GM19372 (cell line): ENCODE data around the gene MSL1.

Experiments used
- ATAC-seq: cut with Tn5 transposase; IDR thresholded peaks from one replicate; pipeline ENCODE4 v1.9.1; 2021; ENCODE audit warnings: mild to moderate bottlenecking, low read depth, moderate library complexity; ENCODE audit not compliant: unreplicated experiment

The MSL1 gene

GRCh38 chr17:40091691-40092397 lies 29.9 kb upstream of the MSL1 start:
- ATAC-seq = no peak

DNA sequence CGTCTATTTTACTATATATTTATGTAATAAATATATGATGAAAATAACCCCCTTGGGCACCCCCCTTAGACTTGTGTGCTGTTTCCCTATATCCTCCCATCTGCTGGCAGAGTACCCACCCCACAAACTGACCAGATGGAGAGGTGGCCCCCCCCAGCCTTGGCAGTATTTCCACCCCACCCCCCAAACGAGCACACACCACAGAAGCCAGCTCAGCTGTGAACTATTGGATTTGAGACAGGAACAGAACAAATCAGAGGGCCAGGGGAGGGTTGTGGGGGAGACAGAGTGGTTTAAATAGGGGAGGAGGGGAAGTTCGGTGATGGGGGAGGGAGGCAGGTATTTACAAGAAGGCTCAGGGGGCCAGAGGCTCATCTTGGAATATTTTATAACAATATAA lies 29.2 kb upstream of the MSL1 start:
- no peak for ATAC-seq

DNA sequence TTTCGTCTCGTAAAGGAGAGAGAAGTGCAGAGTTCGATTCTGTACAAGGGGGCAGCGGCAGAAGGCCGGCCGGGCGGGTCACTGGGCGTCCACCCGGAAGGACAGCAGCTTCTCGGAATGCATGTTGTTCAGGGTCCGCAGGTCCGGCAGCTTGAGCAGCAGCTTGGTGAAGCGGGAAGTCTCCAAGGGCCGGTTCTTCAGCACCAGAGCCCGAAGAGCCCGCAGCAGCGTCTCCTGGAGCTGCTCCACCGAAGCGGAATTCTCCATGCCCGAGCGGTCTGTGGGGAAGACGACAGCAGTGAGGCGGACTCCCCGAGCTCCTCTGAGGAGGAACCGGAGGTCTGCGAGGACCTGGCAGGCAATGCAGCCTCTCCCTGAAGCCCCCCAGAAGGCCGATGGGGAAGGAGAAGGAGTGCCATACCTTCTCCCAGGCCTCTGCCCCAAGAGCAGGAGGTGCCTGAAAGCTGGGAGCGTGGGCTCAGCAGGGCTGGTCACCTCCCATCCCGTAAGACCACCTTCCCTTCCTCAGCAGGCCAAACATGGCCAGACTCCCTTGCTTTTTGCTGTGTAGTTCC lies 28.7 kb upstream of the MSL1 start:
- ATAC-seq = no peak

DNA sequence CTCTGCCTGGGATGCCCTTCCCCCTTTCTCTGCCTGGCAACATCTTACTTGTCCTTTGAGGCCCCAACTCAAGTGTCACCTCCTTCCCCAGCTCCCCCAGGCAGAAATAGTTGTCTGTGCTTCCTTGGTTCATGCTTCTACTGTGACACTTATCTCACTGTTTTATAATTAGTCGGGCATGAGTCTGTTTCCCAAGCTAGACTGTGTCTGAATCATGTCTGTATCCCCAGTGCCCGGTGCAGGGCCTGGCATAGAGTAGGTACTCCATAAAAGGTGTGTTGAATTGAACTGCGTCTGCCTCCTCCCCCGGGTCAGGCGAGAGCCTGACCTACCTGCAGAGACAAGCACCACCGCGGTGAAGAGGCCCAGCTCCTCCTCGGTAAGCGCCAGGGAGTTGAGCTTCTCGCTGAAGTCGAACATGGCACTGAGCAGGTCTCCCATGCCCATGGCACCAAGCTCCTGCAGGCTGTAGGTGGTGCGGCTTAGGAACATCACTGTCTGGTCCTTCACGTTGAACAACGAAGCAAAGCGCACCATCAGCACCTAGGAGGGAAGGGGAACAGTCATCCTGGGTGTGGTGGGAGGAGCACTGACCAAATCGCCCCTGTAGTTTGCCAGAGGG lies 28.1 kb upstream of the MSL1 start:
- no peak for ATAC-seq

GRCh38 chr17:40094874-40095273 lies 26.9 kb upstream of the MSL1 start:
- ATAC-seq = no peak

DNA sequence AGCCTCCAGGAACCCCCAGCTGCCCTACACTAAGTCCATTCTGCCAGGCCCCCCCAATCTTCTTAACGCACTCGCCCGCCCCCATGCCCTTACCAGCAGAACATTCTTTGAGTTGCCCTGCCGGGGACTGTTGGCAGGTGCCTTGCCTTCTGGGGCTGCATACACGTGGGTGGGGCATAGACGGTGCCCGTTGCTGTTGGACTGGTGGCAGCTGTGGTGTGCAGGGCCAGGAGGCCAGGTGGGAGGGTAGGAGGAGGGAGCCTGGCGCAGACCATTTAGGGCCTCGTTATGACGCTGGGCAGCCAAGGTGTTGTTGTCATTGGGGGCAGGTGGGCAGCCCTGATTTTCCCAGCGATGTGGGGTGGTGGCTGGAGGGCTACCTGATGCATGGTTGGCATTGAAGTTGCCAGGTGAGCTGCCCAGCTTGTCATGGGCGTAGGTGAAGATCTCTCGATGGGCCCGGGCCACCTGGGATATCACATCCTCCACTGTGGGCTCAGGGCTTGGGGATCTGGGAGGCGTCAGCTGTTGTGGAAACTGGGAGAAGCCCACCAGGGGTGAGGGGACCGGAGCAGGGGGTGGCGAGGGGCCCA lies 26.3 kb upstream of the MSL1 start:
- ATAC-seq = no peak

DNA sequence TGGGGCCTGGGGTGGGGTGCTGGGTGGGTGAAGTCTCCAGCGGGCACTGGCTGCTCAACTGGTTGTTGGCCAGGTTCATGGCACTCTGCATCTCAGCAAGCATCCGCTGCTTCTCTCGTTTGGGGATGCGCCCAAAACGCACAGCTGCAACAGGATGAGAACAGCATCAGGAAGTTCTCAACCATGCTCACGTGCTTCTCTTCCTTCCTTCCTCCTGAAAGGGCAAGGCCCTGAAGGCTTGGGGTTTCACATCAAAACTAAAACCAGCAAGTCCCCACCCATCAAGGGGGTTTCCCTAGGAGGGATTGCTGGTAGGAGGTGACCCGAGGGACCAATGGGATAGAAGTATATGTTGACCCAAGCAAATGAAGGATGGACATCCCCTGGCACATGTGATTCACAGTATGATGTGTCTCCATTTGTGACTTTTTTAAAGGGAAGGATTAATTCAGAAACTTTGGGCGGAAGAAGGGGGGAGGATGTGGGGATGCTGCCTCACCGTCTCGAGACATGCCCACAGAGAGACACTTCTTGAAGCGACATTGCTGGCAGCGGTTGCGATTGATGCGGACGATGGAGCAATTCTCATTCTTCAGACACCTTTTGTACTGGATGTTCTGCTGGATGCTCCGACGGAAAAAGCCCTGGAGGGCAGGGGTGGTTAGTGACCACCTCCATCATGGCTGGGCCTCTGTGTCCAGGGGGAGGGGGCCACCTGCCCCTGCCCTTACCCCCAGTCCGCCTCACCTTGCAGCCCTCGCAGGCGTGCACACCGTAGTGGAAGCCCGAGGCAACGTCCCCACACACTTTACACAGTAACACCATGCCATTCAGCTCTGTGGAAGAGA lies 25.6 kb upstream of the MSL1 start:
- peak; percentile 39 for ATAC-seq

DNA sequence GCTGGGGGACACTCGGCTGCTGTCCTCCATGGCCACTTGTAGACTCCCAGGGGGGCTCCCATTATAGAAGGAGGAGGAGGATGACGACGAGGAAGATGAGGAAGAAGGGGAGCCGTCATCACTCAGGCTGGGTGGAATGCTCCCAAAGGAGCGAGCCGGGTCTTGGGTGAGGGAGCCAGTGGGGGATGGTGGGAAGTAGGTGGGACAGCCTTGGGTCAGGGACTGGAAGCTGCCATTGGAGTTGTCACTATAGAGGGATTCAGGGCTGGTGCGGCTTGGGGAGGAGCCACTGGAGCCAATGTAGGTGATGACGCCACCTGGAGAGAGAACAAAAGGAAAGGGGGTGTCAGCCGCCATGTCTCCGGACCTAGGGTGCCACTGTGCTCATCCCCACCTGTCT lies 24.7 kb upstream of the MSL1 start:
- no peak for ATAC-seq

DNA sequence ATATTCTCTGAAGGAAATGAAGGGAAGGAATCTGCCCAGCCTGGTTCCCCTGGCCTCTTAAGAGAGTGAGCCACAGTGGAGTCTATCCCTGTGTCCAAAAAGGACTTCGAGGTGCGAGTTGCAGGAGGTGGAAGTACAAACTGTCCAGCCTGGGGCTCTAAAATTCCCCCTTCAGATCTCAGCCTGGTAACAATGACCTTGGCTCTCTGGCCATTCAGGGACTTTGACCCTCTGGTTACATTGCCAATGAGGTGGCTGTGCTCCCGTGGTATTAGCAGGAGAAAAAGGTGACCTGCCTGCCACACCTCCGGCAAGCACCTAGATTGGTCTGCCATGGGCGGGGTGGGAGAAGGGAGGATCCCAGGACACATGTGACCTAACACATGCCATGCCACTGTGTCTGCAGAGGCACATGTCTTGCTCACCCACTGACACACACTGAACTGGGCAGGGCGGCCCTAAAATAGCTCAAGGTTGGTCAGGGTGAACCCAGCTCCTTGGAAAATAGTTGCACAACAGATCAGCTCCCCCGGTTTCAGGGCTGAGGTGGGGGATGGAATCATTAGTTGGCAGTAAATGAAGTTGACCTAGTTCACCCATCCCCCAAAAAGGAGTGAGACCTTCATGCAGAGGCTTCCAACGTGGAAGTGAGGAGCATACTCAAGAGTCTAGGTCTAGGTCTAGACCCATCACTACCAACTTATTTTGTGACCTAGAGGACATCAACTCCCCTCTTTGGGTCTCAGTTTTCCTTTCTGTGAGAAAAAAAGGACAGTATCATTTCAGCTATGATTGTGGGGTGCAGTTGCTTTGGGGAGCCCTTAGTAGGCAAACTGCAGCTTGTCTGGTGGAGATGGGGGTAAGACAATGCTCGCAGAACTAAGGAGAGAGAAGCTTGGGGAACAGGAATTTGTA lies 23.6 kb upstream of the MSL1 start:
- ATAC-seq = no peak

GRCh38 chr17:40098846-40099618 lies 22.7 kb upstream of the MSL1 start:
- peak; percentile 63 for ATAC-seq

DNA sequence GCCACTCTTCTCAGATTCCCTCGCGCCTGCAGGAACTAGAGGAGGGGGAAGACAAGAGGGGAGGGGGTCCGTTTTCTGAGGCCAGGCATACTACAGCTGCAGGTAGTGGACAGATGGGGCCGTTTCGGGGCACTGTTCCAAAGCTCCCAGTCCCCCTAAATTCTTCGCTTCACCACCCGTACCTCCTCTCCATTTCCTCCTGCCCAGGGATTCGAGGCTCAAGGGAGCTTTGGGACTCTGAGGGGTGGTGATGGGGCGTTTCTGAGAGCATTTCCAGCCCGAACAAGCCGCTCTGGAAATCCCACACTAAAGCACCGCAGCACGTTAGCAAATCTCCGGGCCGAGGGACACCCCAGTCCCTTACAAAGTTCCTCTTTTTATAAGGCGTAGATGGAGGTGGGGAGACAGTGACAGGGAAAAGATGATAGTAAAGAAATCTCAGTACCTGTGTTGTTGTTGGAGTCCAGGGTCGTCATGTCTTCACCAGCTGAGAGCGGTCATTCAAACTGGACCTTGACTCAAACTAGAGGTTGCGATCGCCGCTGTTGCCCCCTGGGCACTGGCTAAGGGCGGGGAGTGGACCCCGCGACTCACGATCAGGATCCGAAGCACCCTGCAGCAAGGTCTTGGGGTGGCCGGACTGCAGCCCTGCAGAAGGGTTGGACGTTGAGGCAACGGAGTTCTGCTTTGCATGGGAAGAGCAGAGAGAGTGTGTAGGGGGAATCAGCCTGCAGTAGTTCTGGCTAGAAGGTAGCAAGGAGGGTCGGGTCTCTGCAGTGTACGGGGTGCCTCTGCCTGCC lies 22.0 kb upstream of the MSL1 start:
- no peak for ATAC-seq

GRCh38 chr17:40100419-40100668 lies 21.4 kb upstream of the MSL1 start, which contains the start of gene NR1D1:
Gene NR1D1, minus strand, starts transcription at chr17:40100589. Its CDS starts 495 bp downstream, at chr17:40100094.
- no peak for ATAC-seq

DNA sequence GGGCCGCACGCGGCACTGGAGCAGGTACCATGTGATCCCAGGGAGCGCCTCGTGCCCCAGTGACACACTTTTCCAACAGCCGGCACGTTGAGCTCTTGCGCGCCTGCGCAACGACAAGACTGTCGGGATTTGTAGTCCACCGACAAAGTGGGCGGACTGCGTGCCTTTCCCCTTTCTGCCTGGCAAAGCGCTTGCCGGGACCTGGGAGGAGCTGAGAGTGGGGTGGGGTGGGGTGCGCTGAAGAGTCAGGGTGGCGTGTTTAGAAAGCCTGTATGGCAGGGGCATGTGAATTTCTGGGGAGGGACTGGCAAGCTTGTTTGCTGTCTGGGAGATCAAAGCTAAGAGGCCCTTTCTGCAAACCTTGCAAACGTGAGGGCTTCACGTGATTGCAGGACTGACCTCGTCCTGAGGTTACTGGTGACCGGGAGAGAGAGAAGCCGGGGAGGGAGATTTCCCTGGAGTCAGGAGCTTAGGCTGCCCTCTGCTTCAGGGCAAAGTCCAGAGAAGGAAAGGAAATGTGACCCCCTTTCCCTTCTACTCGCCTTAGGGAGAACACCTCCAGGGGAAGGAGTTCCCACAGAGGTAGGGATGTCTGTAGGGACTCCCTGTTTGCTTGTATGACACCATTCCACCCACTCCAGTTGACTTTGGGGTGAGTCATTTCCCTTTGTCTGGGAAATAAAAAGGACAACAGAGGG lies 21.0 kb upstream of the MSL1 start:
- no peak for ATAC-seq

DNA sequence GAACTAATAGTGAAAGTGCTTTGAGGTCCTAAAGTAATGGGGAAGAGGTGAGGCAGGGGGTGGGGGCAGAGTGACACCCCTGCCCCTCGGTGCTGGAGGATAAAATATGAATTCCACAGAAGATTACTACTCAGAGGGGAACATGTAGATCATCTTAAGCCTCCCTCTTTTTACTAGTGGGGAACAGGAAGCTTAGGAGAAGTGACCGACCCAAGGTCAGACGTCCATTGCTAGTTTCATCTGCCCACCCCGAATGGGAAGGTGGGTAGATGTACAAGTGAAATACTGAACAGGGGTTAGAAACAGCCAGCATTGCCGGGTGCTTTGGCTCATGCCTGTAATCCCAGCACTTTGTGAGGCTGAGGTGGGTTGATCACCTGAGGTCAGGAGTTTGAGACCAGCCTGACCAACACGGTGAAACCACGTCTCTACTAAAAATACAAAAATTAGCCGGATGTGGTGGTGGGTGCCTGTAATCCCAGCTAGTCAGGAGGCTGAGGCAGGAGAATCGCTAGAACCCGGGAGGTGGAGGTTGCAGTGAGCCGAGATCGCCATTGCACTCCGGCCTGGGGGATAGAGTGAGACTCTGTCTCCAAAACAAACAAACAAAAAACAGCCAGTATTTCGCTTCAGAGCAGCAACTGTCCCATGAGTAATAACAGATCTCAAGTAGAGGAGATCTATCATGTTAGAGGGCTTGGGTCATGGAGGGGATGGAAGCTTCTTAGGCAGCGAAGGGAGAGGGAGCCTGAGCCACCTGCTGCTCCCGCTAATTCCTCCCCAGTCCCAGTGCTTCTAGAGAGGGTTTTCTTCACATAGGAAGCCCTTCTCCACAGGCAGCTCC lies 20.2 kb upstream of the MSL1 start:
- ATAC-seq = no peak

DNA sequence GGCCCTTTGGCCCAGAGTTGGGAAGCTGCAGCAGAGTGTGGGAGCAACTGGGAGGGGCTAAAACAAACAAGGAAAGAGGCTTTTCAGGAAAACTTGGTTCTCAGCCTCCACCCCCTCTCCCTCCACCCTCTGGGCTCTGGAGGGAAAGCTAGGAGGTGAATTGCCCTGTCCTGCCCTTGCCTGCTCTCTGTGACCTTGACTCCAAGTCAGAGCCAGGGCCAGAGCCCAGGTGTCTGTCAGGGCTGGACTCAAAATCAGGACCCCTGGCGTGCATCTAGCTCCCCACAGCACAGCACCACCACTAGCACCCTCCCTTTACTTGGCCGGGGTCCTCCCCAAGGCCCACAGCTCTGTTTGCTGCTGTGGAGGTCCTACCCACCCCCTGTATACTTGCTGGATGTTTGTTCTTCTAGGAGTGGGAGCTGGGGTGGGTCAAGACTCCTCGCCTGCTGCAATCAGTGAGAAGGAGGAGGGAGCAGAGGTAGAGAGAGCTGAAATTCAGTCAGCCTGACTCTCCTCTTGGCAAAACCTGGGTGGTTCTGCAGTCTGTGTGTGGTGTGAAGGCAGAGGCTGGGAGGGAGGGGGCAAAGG lies 18.6 kb upstream of the MSL1 start:
- ATAC-seq = no peak

GRCh38 chr17:40103688-40104087 lies 18.1 kb upstream of the MSL1 start:
- ATAC-seq = no peak
